Neural cell (in vitro differentiated cells): Measurements from ENCODE around the gene DCDC2.

Experiments
- EP300 ChIP-seq: fragments of 450-650 bp; conservative IDR thresholded peaks from 2 replicates; pipeline ENCODE4 v1.6.1; 2014; ENCODE audit warnings: antibody characterized with exemption, mild to moderate bottlenecking, moderate library complexity; ENCODE audit not compliant: poor library complexity, severe bottlenecking
- EZH2 ChIP-seq: fragments of 200-600, 300-800 bp; shearing (Covaris generic), sonication (generic); IDR thresholded peaks from 2 replicates; pipeline ENCODE4 v1.6.1; 2014; ENCODE audit warnings: antibody characterized with exemption, low read length, borderline replicate concordance, mild to moderate bottlenecking; ENCODE audit not compliant: insufficient read depth, poor library complexity, severe bottlenecking
- POLR2AphosphoS5 ChIP-seq: IDR thresholded peaks from 2 replicates; pipeline ENCODE4 v1.6.1; 2012
- RAD21 ChIP-seq: fragments of 450-650 bp; conservative IDR thresholded peaks from 2 replicates; pipeline ENCODE4 v1.6.1; 2014; ENCODE audit warnings: antibody characterized with exemption, mild to moderate bottlenecking, moderate library complexity
- SMC3 ChIP-seq: fragments of 450-650 bp; conservative IDR thresholded peaks from 2 replicates; pipeline ENCODE4 v1.6.1; 2014; ENCODE audit warnings: antibody characterized with exemption, mild to moderate bottlenecking, moderate library complexity; ENCODE audit not compliant: poor library complexity
- TAF1 ChIP-seq: IDR thresholded peaks from 2 replicates; pipeline ENCODE4 v1.6.1; 2012; ENCODE audit warnings: low read depth
- TF ChIP-seq, protein P1 (sequence below): fragments of 450-650 bp; IDR thresholded peaks from 2 replicates; pipeline ENCODE4 v1.5.1; 2014; ENCODE audit warnings: antibody characterized with exemption, mild to moderate bottlenecking, moderate library complexity; ENCODE audit not compliant: poor library complexity, severe bottlenecking
- TF ChIP-seq, protein P2 (sequence below): IDR thresholded peaks from 2 replicates; pipeline ENCODE4 v1.6.1; 2012; ENCODE audit warnings: borderline replicate concordance

GRCh38 chr6:24131751-24132150, 226.1 kb downstream of the DCDC2 start:
- TF ChIP-seq, protein P1, sequence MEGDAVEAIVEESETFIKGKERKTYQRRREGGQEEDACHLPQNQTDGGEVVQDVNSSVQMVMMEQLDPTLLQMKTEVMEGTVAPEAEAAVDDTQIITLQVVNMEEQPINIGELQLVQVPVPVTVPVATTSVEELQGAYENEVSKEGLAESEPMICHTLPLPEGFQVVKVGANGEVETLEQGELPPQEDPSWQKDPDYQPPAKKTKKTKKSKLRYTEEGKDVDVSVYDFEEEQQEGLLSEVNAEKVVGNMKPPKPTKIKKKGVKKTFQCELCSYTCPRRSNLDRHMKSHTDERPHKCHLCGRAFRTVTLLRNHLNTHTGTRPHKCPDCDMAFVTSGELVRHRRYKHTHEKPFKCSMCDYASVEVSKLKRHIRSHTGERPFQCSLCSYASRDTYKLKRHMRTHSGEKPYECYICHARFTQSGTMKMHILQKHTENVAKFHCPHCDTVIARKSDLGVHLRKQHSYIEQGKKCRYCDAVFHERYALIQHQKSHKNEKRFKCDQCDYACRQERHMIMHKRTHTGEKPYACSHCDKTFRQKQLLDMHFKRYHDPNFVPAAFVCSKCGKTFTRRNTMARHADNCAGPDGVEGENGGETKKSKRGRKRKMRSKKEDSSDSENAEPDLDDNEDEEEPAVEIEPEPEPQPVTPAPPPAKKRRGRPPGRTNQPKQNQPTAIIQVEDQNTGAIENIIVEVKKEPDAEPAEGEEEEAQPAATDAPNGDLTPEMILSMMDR = no peak
- no peak for TF ChIP-seq POLR2AphosphoS5
- TF ChIP-seq RAD21 = no peak
- no peak for TF ChIP-seq EZH2
- TF ChIP-seq SMC3 = no peak
- no peak for TF ChIP-seq TAF1
- TF ChIP-seq EP300 = no peak
- TF ChIP-seq, protein P2, sequence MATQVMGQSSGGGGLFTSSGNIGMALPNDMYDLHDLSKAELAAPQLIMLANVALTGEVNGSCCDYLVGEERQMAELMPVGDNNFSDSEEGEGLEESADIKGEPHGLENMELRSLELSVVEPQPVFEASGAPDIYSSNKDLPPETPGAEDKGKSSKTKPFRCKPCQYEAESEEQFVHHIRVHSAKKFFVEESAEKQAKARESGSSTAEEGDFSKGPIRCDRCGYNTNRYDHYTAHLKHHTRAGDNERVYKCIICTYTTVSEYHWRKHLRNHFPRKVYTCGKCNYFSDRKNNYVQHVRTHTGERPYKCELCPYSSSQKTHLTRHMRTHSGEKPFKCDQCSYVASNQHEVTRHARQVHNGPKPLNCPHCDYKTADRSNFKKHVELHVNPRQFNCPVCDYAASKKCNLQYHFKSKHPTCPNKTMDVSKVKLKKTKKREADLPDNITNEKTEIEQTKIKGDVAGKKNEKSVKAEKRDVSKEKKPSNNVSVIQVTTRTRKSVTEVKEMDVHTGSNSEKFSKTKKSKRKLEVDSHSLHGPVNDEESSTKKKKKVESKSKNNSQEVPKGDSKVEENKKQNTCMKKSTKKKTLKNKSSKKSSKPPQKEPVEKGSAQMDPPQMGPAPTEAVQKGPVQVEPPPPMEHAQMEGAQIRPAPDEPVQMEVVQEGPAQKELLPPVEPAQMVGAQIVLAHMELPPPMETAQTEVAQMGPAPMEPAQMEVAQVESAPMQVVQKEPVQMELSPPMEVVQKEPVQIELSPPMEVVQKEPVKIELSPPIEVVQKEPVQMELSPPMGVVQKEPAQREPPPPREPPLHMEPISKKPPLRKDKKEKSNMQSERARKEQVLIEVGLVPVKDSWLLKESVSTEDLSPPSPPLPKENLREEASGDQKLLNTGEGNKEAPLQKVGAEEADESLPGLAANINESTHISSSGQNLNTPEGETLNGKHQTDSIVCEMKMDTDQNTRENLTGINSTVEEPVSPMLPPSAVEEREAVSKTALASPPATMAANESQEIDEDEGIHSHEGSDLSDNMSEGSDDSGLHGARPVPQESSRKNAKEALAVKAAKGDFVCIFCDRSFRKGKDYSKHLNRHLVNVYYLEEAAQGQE = no peak
